Measurements from ENCODE around the gene NENF.
"Not testable (repeated sequence)": the region's sequence is repeated elsewhere in the genome, so short reads cannot be mapped to it uniquely, and the experiment has no call there.

NENF gene

GRCh38 chr1:212461916-212462660 lies 29.4 kb downstream of the NENF start:
- DNase-seq, result no peak

- no peak for DNase-seq
Observed at GRCh38 chr1:212463565-212464285, 31.0 kb downstream of the NENF start.

GRCh38 chr1:212465311-212465710 lies 32.6 kb downstream of the NENF start:
- DNase-seq, result no peak

GRCh38 chr1:212466437-212466836 lies 33.7 kb downstream of the NENF start:
- DNase-seq, result no peak

GRCh38 chr1:212466898-212467650 lies 34.4 kb downstream of the NENF start:
- DNase-seq, result no peak

- no peak for DNase-seq
Observed at GRCh38 chr1:212467843-212468482, 35.2 kb downstream of the NENF start.

- DNase-seq, result no peak
Observed at GRCh38 chr1:212470059-212470458, 37.3 kb downstream of the NENF start.

GRCh38 chr1:212471286-212471685 lies 38.6 kb downstream of the NENF start:
- no peak for DNase-seq

- no peak for DNase-seq
Observed at GRCh38 chr1:212471891-212472675, 39.4 kb downstream of the NENF start.

GRCh38 chr1:212473729-212474128 lies 41.0 kb downstream of the NENF start:
- no peak for DNase-seq

- no peak for DNase-seq
Observed at GRCh38 chr1:212475151-212475550, 42.4 kb downstream of the NENF start.

GRCh38 chr1:212475831-212476230 lies 43.1 kb downstream of the NENF start:
- DNase-seq, result not testable (repeated sequence)

- peak; percentile 41 for DNase-seq
Observed at GRCh38 chr1:212477014-212477679, 44.4 kb downstream of the NENF start.

GRCh38 chr1:212477680-212478466 lies 45.2 kb downstream of the NENF start:
- no peak for DNase-seq

GRCh38 chr1:212478467-212479025 lies 45.8 kb downstream of the NENF start:
- DNase-seq, result no peak

GRCh38 chr1:212479188-212479587 lies 46.5 kb downstream of the NENF start:
- no peak for DNase-seq

- not testable (repeated sequence) for DNase-seq
Observed at GRCh38 chr1:212480711-212481437, 48.2 kb downstream of the NENF start.

GRCh38 chr1:212481438-212481767 lies 48.7 kb downstream of the NENF start:
- DNase-seq, result no peak

GRCh38 chr1:212482006-212482636 lies 49.4 kb downstream of the NENF start:
- DNase-seq, result no peak

All from GF-D8 (cell line).